Epithelial cell of proximal tubule (primary cell): ENCODE results near the gene HOXA6. TPM values are rescaled to one million over a fixed set of nuclear protein-coding genes. Genes with fewer than 3 reads are reported as not detected.
A peak's percentile ranks its signal among the peaks of the same experiment; 100 is the strongest.

ENCODE experiments used
- DNase-seq: peaks from one replicate; pipeline ENCODE4 v3.0.0-alpha.2; 2011; ENCODE audit warnings: low read depth
- H3K4me3 ChIP-seq: 2 replicates; pipeline ENCODE4 v1.5.1; 2011; ENCODE audit warnings: low read depth, mild to moderate bottlenecking, low read length
- total RNA-seq: library from RNA; depleted of rRNA; stranded (reverse); fragments of >200 nt; gene quantifications from 2 replicates; pipeline ENCODE4 v1.2.3, GENCODE V29; 2015
- TF ChIP-seq, protein P1 (sequence below): conservative IDR thresholded peaks from 2 replicates; pipeline ENCODE4 v1.5.1; 2012; ENCODE audit warnings: low read depth, mild to moderate bottlenecking, low read length

Gene HOXA6
- total RNA-seq, 1 donor from 2014 or later: 5.7 TPM

DNA sequence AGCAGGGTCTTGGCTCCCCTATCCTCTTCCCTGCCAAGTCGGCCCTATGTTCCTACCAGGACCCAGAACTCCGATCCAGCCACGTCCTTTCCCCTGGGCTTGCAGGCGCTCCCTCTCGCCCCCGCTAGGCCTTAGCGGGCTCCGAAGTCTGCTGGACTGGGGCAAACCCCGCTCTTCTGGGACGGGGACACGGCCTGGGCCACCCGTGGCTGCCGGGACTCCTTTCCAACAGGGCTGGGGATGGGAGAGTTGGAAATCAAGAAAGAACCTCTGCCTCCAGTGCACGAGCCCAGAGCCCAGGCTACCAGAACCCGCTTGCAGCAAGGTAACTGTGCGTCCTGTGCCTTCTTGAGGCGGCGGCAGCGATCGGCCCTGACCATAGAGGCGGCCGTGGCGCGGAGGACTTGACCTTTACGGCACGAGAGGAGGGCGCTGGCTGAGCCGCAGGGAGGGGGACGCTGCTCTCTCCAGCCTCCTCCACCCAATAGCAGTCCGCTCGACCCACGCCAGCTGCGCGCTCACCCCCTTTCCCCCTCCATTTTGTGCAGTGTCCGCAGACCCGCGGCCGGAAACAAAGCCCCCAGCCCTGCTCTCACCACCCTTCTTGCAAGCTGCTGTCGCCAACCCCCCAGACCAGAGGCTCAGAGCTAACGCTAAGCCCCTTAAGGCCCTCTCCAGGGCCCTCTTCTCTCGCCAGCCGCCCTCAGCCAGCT, 44.4 kb upstream of the HOXA6 start:
- no peak for DNase-seq
- H3K4me3 ChIP-seq: no peak overlapping the region

DNA sequence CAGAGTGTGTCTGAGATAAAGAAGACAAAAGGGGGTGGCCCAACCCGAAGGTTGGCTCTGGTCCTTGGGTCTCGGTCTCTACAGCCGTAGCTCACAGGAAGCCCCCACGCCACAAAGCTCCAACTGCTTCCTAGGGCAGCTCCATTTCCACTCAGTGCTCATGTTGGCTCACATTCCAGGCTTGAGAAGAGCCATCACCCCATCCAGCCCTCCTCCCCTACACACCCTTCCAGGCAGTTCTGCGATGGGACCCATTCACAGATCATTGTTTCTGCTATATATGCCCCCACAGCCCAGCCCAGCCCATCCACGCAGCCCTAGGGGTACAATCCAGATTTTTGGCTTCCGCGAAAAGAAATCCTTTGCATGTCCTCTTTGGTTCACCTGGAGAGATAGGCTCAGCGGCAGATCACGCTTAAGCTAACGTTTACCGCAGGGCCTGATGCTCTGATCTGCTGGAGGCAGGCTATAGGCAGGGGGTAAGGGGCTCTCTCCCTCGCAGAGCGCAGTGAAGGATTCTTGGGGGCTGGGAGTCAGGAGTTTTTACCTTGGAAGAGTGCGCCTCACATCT, 43.7 kb upstream of the HOXA6 start:
- DNase-seq: no peak
- no peak overlapping the region for H3K4me3 ChIP-seq
- TF ChIP-seq, protein P1, sequence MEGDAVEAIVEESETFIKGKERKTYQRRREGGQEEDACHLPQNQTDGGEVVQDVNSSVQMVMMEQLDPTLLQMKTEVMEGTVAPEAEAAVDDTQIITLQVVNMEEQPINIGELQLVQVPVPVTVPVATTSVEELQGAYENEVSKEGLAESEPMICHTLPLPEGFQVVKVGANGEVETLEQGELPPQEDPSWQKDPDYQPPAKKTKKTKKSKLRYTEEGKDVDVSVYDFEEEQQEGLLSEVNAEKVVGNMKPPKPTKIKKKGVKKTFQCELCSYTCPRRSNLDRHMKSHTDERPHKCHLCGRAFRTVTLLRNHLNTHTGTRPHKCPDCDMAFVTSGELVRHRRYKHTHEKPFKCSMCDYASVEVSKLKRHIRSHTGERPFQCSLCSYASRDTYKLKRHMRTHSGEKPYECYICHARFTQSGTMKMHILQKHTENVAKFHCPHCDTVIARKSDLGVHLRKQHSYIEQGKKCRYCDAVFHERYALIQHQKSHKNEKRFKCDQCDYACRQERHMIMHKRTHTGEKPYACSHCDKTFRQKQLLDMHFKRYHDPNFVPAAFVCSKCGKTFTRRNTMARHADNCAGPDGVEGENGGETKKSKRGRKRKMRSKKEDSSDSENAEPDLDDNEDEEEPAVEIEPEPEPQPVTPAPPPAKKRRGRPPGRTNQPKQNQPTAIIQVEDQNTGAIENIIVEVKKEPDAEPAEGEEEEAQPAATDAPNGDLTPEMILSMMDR: no peak

More for the DNA sequence above, 44.4 kb upstream of the HOXA6 start:
- TF ChIP-seq, protein P1: no peak

DNA sequence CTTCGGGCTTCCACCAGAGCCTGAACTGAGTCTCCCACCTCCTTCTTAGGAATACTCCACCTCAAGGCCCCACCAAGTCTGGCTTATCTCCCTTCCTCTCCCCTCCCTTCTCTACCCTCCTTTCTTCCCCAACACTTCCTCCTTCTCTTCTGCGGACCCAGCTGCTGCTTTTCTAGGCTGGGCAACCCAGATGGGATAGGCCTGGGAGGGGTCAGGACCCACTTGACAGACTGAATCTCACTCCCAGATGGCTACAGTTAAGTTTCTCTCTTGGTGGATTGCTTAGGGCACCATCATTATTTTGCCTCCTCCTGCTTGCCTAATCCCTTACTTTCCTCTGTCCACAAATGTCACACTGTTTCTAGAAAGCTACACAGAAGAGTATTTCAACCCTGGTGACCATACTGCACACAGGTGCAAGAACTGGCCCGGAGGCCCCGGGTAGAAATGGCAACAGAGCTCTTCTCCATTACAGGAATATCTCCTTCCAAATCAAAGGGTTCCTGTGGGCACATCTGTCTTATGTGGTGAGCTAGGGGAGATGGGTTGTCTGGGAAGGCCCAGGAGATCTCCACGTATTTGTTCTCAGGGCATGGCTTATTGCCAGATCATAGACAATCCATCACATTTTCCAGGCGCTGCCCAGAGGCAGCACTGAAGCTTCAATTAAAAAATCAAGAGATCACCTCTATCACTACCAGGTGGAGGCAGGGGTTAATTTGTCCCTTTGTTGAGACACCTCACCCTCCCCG, 42.6 kb upstream of the HOXA6 start:
- no peak for DNase-seq
- TF ChIP-seq, protein P1: no peak
- H3K4me3 ChIP-seq: no peak overlapping the region

DNA sequence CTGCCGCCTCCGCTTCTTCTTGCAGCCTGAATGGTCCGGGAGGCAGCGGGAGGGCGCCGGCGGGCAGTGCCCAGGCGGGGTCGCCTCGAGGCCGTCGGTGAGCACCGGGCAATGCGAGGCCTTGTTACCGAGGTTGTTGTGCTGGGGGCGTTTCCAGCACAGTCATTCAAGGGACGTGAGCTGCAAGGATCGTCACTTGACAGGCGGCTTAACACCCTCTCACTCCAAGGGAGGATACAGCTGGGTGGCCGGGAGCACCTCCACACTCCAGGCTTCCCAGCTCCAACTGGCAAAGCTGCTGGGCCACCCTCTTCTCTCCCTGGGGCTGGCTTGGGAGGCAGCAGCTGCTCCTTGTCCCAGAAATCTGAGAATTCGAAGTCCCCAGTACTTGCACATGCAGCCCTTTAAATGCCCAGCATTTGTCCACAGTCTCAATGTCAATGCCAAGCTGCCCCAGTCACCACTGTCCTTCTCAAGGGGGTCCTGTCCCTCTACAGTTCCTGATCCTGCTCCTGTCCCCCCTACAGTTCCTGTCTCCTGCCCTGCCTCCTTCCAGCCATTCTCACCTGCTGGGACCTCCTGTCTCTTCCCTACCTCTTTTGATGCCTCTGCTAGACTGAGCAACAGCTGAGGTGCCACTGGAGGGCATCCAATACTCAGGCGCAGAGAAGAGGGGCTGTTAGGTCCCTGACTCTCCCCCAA, 41.9 kb upstream of the HOXA6 start:
- peak overlapping the region; percentile 42 for H3K4me3 ChIP-seq
- no peak for DNase-seq
- TF ChIP-seq, protein P1: no peak

DNA sequence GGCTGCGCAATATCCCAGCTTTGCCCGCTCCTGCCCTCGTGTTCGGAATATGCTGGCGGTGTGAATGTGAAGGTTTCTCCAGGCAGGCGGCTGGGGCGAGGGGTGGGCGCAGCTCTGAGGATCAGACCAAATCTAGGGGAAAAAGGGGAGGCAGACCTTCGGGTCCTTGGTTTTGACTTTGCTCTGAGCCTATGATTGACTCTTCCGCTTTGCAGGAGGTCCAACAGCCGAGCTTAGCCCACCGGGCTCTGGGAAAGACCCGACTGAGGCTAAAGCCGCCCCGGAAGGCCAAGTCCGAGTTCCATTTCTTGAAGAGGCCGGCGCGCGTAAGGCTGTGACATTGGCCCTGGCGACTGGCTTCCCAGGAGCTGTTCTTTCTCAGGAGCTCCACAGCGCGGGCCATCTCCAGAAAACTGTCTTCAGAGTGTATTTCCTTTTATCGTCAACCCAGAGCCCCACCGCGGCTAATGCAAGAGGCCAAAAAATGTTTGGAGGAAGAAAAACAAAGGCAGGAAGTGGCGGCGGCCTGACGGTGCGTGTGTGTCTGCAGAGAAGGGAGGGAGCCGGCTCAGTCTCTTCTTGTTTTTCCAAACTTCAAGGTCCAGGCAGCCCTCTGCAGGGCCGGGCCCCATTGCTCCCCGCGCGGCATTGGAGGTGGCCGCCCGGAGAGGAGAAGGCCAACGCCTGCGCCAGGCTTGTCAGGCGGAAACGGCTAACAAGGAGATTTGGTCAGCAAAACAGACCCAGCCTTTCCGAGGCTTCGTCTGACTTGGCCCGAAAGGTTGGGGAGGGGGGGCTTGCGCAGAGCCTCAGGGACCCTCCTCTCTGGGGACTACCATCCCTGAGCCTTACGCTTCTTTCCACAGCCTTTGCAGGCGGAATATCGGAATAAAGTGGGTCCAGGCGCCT, 41.1 kb upstream of the HOXA6 start:
- peak overlapping the region; percentile 42 for H3K4me3 ChIP-seq
- no peak for DNase-seq
- TF ChIP-seq, protein P1: no peak
